ENCODE results near the gene ABLIM1. TPM values are rescaled to one million over a fixed set of nuclear protein-coding genes. Genes with fewer than 3 reads are reported as not detected.

ABLIM1 gene
- total and polyA plus RNA-seq, 2 donors (not counting 1 experiment from before 2014, with no cell fraction given) = 5.3 to 13.6 TPM

GRCh38 chr10:114523876-114524275, 134.2 kb downstream of the ABLIM1 start:
- Histone ChIP-seq H3K9me3 (ENCODE audit: control insufficient read depth, insufficient read depth, low read depth, low read length) (no peaks in the 10 kb centered on the region), H3K27me3 (ENCODE audit: control insufficient read depth, insufficient read depth, low read length) (no peaks in the 10 kb centered on the region), H3K36me3 (ENCODE audit: control insufficient read depth, insufficient read depth, low read length) (no peaks in the 10 kb centered on the region), H3K4me2 (ENCODE audit: extremely low read depth, insufficient read depth, low read length) (no peak overlapping the region), H2AFZ (ENCODE audit: low read length) (no peak overlapping the region), H3K4me1 (ENCODE audit: control insufficient read depth, extremely low read depth, insufficient read depth, low read length) (peaks cover 10% of the 10 kb centered on the region), H3K9ac (ENCODE audit: insufficient read depth, low read length) (no peak overlapping the region), H4K20me1 (ENCODE audit: control insufficient read depth, extremely low read depth, insufficient read depth, low read length) (no peaks in the 10 kb centered on the region), H3K79me2 (ENCODE audit: control insufficient read depth, insufficient read depth, low read length) (no peaks in the 10 kb centered on the region), H3K4me3 (replicated peaks in 1 of 4; ENCODE audit: control extremely low read depth in 1 of 4, insufficient read depth in 1 of 4, low read depth in 3 of 4, low read length in 4 of 4) (no peak overlapping the region), H3K27ac (ENCODE audit: insufficient read depth, low read length) (no peak overlapping the region)
- DNase-seq (ENCODE audit: low read depth in 2 of 2) = no peak
- TF ChIP-seq CTCF (conservative IDR thresholded peaks at IDR 0.05 in 1 of 2, IDR thresholded peaks at IDR 0.05 in 1 of 2; ENCODE audit: low read depth in 1 of 2, low read length in 2 of 2) (no peak), EZH2 (IDR thresholded peaks at IDR 0.05; ENCODE audit: low read length, missing control alignments) (no peak)

- Histone ChIP-seq H2AFZ (ENCODE audit: low read length) (no peak overlapping the region), H3K4me3 (replicated peaks in 1 of 4; ENCODE audit: control extremely low read depth in 1 of 4, insufficient read depth in 1 of 4, low read depth in 3 of 4, low read length in 4 of 4) (no peak overlapping the region), H4K20me1 (ENCODE audit: control insufficient read depth, extremely low read depth, insufficient read depth, low read length) (no peaks in the 10 kb centered on the region), H3K9me3 (ENCODE audit: control insufficient read depth, insufficient read depth, low read depth, low read length) (no peaks in the 10 kb centered on the region), H3K27ac (ENCODE audit: insufficient read depth, low read length) (no peak overlapping the region), H3K4me1 (ENCODE audit: control insufficient read depth, extremely low read depth, insufficient read depth, low read length) (peaks cover 5% of the 10 kb centered on the region), H3K79me2 (ENCODE audit: control insufficient read depth, insufficient read depth, low read length) (no peaks in the 10 kb centered on the region), H3K27me3 (ENCODE audit: control insufficient read depth, insufficient read depth, low read length) (no peaks in the 10 kb centered on the region), H3K36me3 (ENCODE audit: control insufficient read depth, insufficient read depth, low read length) (no peaks in the 10 kb centered on the region), H3K9ac (ENCODE audit: insufficient read depth, low read length) (no peak overlapping the region), H3K4me2 (ENCODE audit: extremely low read depth, insufficient read depth, low read length) (no peak overlapping the region)
- no peak for TF ChIP-seq CTCF (conservative IDR thresholded peaks at IDR 0.05 in 1 of 2, IDR thresholded peaks at IDR 0.05 in 1 of 2; ENCODE audit: low read depth in 1 of 2, low read length in 2 of 2)
- TF ChIP-seq EZH2 (IDR thresholded peaks at IDR 0.05; ENCODE audit: low read length, missing control alignments) = no peak
- no peak for DNase-seq (ENCODE audit: low read depth in 2 of 2)
These were observed 136.8 kb downstream of the ABLIM1 start for GRCh38 chr10:114521255-114521654.

- no peak overlapping the region for H3K9ac ChIP-seq (ENCODE audit: insufficient read depth, low read length)
- H3K27me3 ChIP-seq (ENCODE audit: control insufficient read depth, insufficient read depth, low read length) = no peaks in the 10 kb centered on the region
- H2AFZ ChIP-seq (ENCODE audit: low read length) = no peak overlapping the region
- H3K4me1 ChIP-seq (ENCODE audit: control insufficient read depth, extremely low read depth, insufficient read depth, low read length) = peaks cover 5% of the 10 kb centered on the region
- TF ChIP-seq EZH2 (IDR thresholded peaks at IDR 0.05; ENCODE audit: low read length, missing control alignments) (no peak), CTCF (conservative IDR thresholded peaks at IDR 0.05 in 1 of 2, IDR thresholded peaks at IDR 0.05 in 1 of 2; ENCODE audit: low read depth in 1 of 2, low read length in 2 of 2) (no peak)
- no peaks in the 10 kb centered on the region for H3K79me2 ChIP-seq (ENCODE audit: control insufficient read depth, insufficient read depth, low read length)
- no peak overlapping the region for H3K4me2 ChIP-seq (ENCODE audit: extremely low read depth, insufficient read depth, low read length)
- peak overlapping the region; percentile 63 for H3K27ac ChIP-seq (ENCODE audit: insufficient read depth, low read length)
- H4K20me1 ChIP-seq (ENCODE audit: control insufficient read depth, extremely low read depth, insufficient read depth, low read length) = no peaks in the 10 kb centered on the region
- no peaks in the 10 kb centered on the region for H3K9me3 ChIP-seq (ENCODE audit: control insufficient read depth, insufficient read depth, low read depth, low read length)
- H3K36me3 ChIP-seq (ENCODE audit: control insufficient read depth, insufficient read depth, low read length) = no peaks in the 10 kb centered on the region
- DNase-seq (ENCODE audit: low read depth in 2 of 2) = peak; percentile 86 to 95
- no peak overlapping the region for H3K4me3 ChIP-seq (replicated peaks in 1 of 4; ENCODE audit: control extremely low read depth in 1 of 4, insufficient read depth in 1 of 4, low read depth in 3 of 4, low read length in 4 of 4)
These were observed 137.6 kb downstream of the ABLIM1 start for GRCh38 chr10:114520453-114520852.

Data from fibroblast of lung (primary cell).